Measurements from ENCODE around the gene TUBB6.

The TUBB6 gene

GRCh38 chr18:12338382-12338781 is 30.3 kb downstream of the TUBB6 start:
- DNase-seq (ENCODE audit: low read depth, low spot score): no peak

GRCh38 chr18:12340945-12341660 is 33.1 kb downstream of the TUBB6 start:
- DNase-seq (ENCODE audit: low read depth, low spot score): no peak

GRCh38 chr18:12342661-12343060 is 34.6 kb downstream of the TUBB6 start:
- no peak for DNase-seq (ENCODE audit: low read depth, low spot score)

- DNase-seq (ENCODE audit: low read depth, low spot score): no peak
These were observed 37.6 kb downstream of the TUBB6 start for GRCh38 chr18:12345491-12346239.

- no peak for DNase-seq (ENCODE audit: low read depth, low spot score)
These were observed 38.2 kb downstream of the TUBB6 start for GRCh38 chr18:12346240-12346565.

- DNase-seq (ENCODE audit: low read depth, low spot score): no peak
These were observed 39.9 kb downstream of the TUBB6 start for GRCh38 chr18:12347895-12348294.

- no peak for DNase-seq (ENCODE audit: low read depth, low spot score)
These were observed 44.1 kb downstream of the TUBB6 start for GRCh38 chr18:12352188-12352587.

- DNase-seq (ENCODE audit: low read depth, low spot score): no peak
These were observed 51.5 kb downstream of the TUBB6 start for GRCh38 chr18:12359515-12359927.

- DNase-seq (ENCODE audit: low read depth, low spot score): no peak
These were observed 53.8 kb downstream of the TUBB6 start for GRCh38 chr18:12361770-12362378.

GRCh38 chr18:12362473-12363174 is 54.6 kb downstream of the TUBB6 start:
- no peak for DNase-seq (ENCODE audit: low read depth, low spot score)

- no peak for DNase-seq (ENCODE audit: low read depth, low spot score)
These were observed 58.3 kb downstream of the TUBB6 start for GRCh38 chr18:12366379-12366778.

GRCh38 chr18:12366784-12367183 is 58.7 kb downstream of the TUBB6 start:
- no peak for DNase-seq (ENCODE audit: low read depth, low spot score)

GRCh38 chr18:12369211-12369610 is 61.2 kb downstream of the TUBB6 start:
- no peak for DNase-seq (ENCODE audit: low read depth, low spot score)

- DNase-seq (ENCODE audit: low read depth, low spot score): no peak
These were observed 63.5 kb downstream of the TUBB6 start for GRCh38 chr18:12371590-12371989.

GRCh38 chr18:12372406-12372805 is 64.4 kb downstream of the TUBB6 start:
- no peak for DNase-seq (ENCODE audit: low read depth, low spot score)

- DNase-seq (ENCODE audit: low read depth, low spot score): no peak
These were observed 65.2 kb downstream of the TUBB6 start for GRCh38 chr18:12373116-12373770.

GRCh38 chr18:12373771-12374116 is 65.7 kb downstream of the TUBB6 start:
- DNase-seq (ENCODE audit: low read depth, low spot score): no peak

GRCh38 chr18:12374401-12374800 is 66.4 kb downstream of the TUBB6 start:
- no peak for DNase-seq (ENCODE audit: low read depth, low spot score)
